AG09309 (cell line): ENCODE measurements around the gene CABCOCO1.

Experiments
- DNase-seq: peaks from one replicate; pipeline ENCODE4 v3.0.0-alpha.2; 2010; ENCODE audit warnings: low read depth
- H3K4me3 ChIP-seq: 2 replicates; pipeline ENCODE4 v1.5.1; 2011; ENCODE audit warnings: mild to moderate bottlenecking, low read depth, low read length, moderate library complexity; ENCODE audit not compliant: control insufficient read depth
- TF ChIP-seq, protein P1 (sequence below): IDR thresholded peaks from 2 replicates; pipeline ENCODE4 v1.5.1; 2011; ENCODE audit warnings: mild to moderate bottlenecking, low read depth, low read length, inconsistent platforms; ENCODE audit not compliant: insufficient read depth, control insufficient read depth; ENCODE audit errors: missing control alignments

CABCOCO1 gene

DNA sequence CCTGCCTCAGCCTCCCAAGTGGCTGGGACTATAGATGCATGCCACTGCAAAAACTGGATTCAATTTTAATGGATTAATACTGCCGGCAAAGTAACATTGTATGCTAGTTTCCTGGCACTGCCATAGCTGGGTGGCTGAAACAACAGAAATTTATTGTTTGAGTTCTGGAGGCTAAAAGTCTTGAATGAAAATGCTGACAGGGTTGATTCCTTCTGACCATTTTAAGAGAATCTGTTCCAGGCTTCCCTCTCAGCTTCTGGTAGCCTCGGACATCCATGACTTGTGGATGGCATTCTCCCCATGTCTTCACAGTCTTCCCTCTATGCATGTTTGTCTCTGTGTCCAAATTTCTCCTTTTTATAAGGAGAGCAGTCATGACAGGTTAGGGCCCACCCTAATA is 151.4 kb downstream of the CABCOCO1 start:
- no peak overlapping the region for H3K4me3 ChIP-seq
- no peak for DNase-seq
- TF ChIP-seq, protein P1, sequence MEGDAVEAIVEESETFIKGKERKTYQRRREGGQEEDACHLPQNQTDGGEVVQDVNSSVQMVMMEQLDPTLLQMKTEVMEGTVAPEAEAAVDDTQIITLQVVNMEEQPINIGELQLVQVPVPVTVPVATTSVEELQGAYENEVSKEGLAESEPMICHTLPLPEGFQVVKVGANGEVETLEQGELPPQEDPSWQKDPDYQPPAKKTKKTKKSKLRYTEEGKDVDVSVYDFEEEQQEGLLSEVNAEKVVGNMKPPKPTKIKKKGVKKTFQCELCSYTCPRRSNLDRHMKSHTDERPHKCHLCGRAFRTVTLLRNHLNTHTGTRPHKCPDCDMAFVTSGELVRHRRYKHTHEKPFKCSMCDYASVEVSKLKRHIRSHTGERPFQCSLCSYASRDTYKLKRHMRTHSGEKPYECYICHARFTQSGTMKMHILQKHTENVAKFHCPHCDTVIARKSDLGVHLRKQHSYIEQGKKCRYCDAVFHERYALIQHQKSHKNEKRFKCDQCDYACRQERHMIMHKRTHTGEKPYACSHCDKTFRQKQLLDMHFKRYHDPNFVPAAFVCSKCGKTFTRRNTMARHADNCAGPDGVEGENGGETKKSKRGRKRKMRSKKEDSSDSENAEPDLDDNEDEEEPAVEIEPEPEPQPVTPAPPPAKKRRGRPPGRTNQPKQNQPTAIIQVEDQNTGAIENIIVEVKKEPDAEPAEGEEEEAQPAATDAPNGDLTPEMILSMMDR, result no peak

DNA sequence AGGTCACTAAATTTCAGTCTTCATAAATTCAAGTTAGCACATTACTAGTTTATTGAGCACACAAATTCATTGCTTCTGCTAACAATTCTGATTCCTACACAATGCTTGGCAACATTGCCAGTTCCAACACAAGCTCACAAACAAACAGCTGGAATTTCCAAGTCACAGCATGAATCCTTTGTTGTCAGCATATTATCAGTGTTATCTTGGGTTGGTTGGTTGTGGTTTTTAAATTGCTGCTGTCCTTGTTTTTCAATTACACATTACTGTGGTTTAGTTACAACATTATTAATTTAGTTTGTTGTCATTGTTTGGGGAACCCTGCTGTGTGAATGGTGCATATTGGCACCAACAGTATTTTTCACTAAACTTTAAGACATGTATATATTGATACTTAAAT is 152.8 kb downstream of the CABCOCO1 start:
- DNase-seq, result no peak
- no peak overlapping the region for H3K4me3 ChIP-seq
- TF ChIP-seq, protein P1, result no peak
